DOHH2 (cell line): ENCODE results near the gene MYEOV.

Experiments
- H3F3A ChIP-seq: fragments of 200-600 bp; sonication (generic), shearing (Covaris generic); 2 replicates; pipeline ENCODE4 v1.6.0; 2016; ENCODE audit warnings: antibody characterized with exemption, mild to moderate bottlenecking; ENCODE audit not compliant: control insufficient read depth, insufficient read depth
- H3K27ac ChIP-seq: fragments of 200-600 bp; sonication (generic); 2 replicates; pipeline ENCODE4 v1.5.1; 2014; ENCODE audit warnings: low read depth, mild to moderate bottlenecking, low read length, moderate library complexity
- H3K27me3 ChIP-seq: fragments of 200-600 bp; sonication (generic); 2 replicates; pipeline ENCODE4 v1.6.1; 2014; ENCODE audit warnings: mild to moderate bottlenecking, low read length, mixed read lengths; ENCODE audit not compliant: control insufficient read depth
- H3K36me3 ChIP-seq: fragments of 200-600 bp; sonication (generic); 2 replicates; pipeline ENCODE4 v1.6.1; 2014; ENCODE audit warnings: mild to moderate bottlenecking, low read length, moderate library complexity, mixed read lengths; ENCODE audit not compliant: control insufficient read depth
- H3K4me1 ChIP-seq: fragments of 200-600 bp; sonication (generic); 2 replicates; pipeline ENCODE4 v1.6.1; 2014; ENCODE audit warnings: mild to moderate bottlenecking, low read length, mixed read lengths; ENCODE audit not compliant: control insufficient read depth
- H3K4me2 ChIP-seq: fragments of 200-600 bp; sonication (generic); 2 replicates; pipeline ENCODE4 v1.6.0; 2014; ENCODE audit warnings: mild to moderate bottlenecking, low read length, moderate library complexity
- H3K4me3 ChIP-seq: fragments of 200-600 bp; sonication (generic); 2 replicates; pipeline ENCODE4 v1.5.1; 2014; ENCODE audit warnings: mild to moderate bottlenecking, low read length, mixed read lengths
- H3K79me2 ChIP-seq: fragments of 200-600 bp; sonication (generic); 2 replicates; pipeline ENCODE4 v1.6.1; 2014; ENCODE audit warnings: mild to moderate bottlenecking, low read length, mixed read lengths; ENCODE audit not compliant: control insufficient read depth
- H3K9me2 ChIP-seq: fragments of 200-600 bp; sonication (generic); replicated peaks from 2 replicates; pipeline ENCODE4 v1.6.1; 2014; ENCODE audit warnings: mild to moderate bottlenecking, low read length, mixed read lengths; ENCODE audit not compliant: control insufficient read depth
- H3K9me3 ChIP-seq: fragments of 200-600 bp; sonication (generic); 2 replicates; pipeline ENCODE4 v1.6.1; 2014; ENCODE audit warnings: antibody characterized with exemption, low read length, mixed read lengths; ENCODE audit not compliant: control insufficient read depth, insufficient read depth
- H4K20me1 ChIP-seq: fragments of 200-600 bp; sonication (generic); 2 replicates; pipeline ENCODE4 v1.6.0; 2014; ENCODE audit warnings: low read depth, mild to moderate bottlenecking, antibody characterized with exemption, low read length, moderate library complexity; ENCODE audit not compliant: control insufficient read depth, insufficient read depth
- EZH2phosphoT487 ChIP-seq: fragments of 200-600 bp; sonication (generic); IDR thresholded peaks from 2 replicates; pipeline ENCODE4 v1.6.1; 2017; ENCODE audit warnings: borderline replicate concordance, mild to moderate bottlenecking, antibody characterized with exemption, low read length, moderate library complexity, mixed read lengths
- TF ChIP-seq, protein P1 (sequence below): fragments of 200-600 bp; sonication (generic); IDR thresholded peaks from one replicate; pipeline ENCODE4 v1.5.1; 2014; ENCODE audit warnings: antibody characterized with exemption, mild to moderate bottlenecking, low read depth, low read length; ENCODE audit not compliant: poor library complexity, severe bottlenecking

MYEOV gene

GRCh38 chr11:69270941-69271340 is 23.0 kb upstream of the MYEOV start:
- Histone ChIP-seq H3K9me2 (no peaks in the 10 kb centered on the region), H3K36me3 (no peaks in the 10 kb centered on the region), H3F3A (no peaks in the 10 kb centered on the region), H4K20me1 (no peaks in the 10 kb centered on the region; the same call in 1 of the 2 replicates), H3K27me3 (no peaks in the 10 kb centered on the region), H3K79me2 (no peaks in the 10 kb centered on the region), H3K9me3 (no peaks in the 10 kb centered on the region), H3K4me2 (no peak overlapping the region), H3K4me3 (no peak overlapping the region), H3K27ac (no peak overlapping the region), H3K4me1 (no peaks in the 10 kb centered on the region)
- TF ChIP-seq EZH2phosphoT487, result no peak
- TF ChIP-seq, protein P1, sequence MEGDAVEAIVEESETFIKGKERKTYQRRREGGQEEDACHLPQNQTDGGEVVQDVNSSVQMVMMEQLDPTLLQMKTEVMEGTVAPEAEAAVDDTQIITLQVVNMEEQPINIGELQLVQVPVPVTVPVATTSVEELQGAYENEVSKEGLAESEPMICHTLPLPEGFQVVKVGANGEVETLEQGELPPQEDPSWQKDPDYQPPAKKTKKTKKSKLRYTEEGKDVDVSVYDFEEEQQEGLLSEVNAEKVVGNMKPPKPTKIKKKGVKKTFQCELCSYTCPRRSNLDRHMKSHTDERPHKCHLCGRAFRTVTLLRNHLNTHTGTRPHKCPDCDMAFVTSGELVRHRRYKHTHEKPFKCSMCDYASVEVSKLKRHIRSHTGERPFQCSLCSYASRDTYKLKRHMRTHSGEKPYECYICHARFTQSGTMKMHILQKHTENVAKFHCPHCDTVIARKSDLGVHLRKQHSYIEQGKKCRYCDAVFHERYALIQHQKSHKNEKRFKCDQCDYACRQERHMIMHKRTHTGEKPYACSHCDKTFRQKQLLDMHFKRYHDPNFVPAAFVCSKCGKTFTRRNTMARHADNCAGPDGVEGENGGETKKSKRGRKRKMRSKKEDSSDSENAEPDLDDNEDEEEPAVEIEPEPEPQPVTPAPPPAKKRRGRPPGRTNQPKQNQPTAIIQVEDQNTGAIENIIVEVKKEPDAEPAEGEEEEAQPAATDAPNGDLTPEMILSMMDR, result no peak

DNA sequence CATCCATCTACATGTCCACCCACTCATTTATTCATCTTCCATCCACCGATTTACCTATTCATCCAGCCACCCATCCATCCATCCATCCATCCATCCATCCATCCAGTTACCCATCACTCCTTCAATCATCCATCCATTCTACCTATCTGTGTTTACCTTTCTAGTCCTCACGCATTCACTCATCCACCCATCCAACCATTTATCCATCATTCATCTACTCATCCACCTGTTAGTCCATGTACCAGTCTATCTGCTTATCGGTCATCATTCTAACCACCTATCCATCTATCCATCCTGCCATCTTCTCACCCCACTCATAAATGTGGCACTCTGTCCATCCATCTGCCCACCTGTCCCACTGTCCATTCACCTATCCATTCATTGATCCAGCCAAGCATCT is 21.9 kb upstream of the MYEOV start:
- H3K79me2 ChIP-seq, result no peaks in the 10 kb centered on the region
- H3K4me3 ChIP-seq, result no peak overlapping the region
- H3K4me2 ChIP-seq, result no peak overlapping the region
- no peaks in the 10 kb centered on the region for H3F3A ChIP-seq
- no peak overlapping the region for H3K27ac ChIP-seq
- no peaks in the 10 kb centered on the region for H3K9me2 ChIP-seq
- H3K9me3 ChIP-seq, result no peaks in the 10 kb centered on the region
- no peak for TF ChIP-seq EZH2phosphoT487
- TF ChIP-seq, protein P1, result no peak
- H3K4me1 ChIP-seq, result no peaks in the 10 kb centered on the region
- no peaks in the 10 kb centered on the region for H3K27me3 ChIP-seq
- H4K20me1 ChIP-seq, result no peaks in the 10 kb centered on the region; the same call in 1 of the 2 replicates
- H3K36me3 ChIP-seq, result no peaks in the 10 kb centered on the region

DNA sequence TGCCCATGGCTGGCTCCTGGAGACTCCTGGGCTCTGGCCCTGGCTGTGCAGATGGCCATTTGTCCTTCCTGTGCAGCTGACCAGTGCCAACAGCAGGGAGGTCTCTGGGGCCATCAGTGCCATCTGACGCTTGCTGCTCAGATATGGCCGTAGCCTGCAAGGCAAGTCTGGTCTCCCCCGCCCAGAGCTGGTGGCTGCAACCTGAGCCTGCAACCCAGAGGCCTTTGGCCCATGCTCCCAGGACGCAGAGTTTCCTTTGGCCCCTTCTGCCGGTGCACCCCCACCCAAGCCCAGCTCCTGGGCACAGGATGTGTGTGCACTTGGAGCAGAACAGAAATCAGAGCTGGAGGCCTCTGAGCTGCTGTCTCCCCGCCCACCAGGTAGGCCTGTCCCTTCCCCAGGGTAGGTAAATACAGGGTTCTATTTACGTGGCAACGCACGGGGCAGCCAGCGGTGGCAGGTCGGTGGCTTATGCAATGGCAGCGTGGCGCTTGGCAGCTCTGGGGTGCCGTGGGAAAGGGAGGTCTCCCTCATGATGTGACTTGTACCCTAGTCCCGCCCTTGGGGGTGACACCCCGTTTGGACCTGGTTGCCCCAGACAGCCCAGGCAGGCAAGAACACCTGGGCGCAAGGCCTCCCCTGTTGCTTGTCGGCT is 21.0 kb upstream of the MYEOV start:
- Histone ChIP-seq H3K4me1 (no peaks in the 10 kb centered on the region), H3K9me3 (no peaks in the 10 kb centered on the region), H3K27me3 (no peaks in the 10 kb centered on the region; the same call in 1 of the 2 replicates), H3K27ac (no peak overlapping the region), H3K4me3 (no peak overlapping the region), H3K79me2 (no peaks in the 10 kb centered on the region), H4K20me1 (no peaks in the 10 kb centered on the region; the same call in 1 of the 2 replicates), H3F3A (no peaks in the 10 kb centered on the region), H3K36me3 (no peaks in the 10 kb centered on the region), H3K4me2 (no peak overlapping the region), H3K9me2 (no peaks in the 10 kb centered on the region)
- no peak for TF ChIP-seq EZH2phosphoT487
- TF ChIP-seq, protein P1, result no peak
